Measurements from ENCODE around the gene SLC9A5. TPM values are rescaled to one million over a fixed set of nuclear protein-coding genes. Genes with fewer than 3 reads are reported as not detected.

Gene SLC9A5
- total and polyA plus RNA-seq, 2 donors: 0.09 to 1.1 TPM

DNA sequence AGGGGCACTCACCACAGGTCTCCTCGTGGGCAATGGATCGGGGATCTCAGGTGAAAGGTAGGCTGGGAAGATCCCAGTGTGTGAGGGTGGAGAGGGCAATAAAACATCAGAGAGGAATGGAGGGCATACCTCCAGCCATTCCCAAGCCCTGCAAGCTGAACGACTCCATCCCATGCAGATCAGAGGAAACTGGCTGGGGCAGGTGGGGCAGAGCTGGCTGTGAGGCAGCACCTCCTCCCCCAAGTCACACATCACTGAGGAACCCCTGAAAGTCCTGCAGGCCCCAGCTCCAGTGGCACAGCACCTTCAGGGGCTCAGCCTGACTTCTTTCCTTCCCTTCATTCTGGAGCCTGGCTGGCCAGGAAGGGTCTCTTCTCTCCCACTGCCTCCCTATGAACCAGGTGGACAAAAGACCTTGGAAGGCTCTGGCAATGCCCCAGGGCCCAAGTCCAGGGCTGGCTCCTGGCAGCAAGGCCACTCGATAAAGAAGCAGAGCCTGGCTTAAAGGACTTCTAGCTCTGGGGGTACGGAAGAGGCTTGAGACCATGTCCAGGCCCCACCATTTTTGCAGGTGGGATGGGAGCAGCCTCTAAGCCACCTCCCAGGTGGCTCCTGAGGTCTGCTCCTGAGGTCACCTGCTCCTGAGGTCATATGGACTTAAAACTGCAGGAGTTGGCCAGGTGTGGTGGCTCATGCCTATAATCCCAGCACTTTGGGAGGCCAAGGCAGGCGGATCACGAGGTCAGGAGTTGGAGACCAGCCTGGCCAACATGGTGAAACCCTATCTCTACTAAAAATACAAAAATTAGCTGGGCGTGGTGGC lies 35.4 kb upstream of the SLC9A5 start:
- Histone ChIP-seq H3K9me3 (ENCODE audit: control insufficient read depth in 2 of 2, insufficient read depth in 1 of 2, low read length in 1 of 2) (no peaks in the 10 kb centered on the region), H3K4me3 (ENCODE audit: low read length in 2 of 2) (no peak overlapping the region), H3K27me3 (ENCODE audit: control insufficient read depth in 2 of 2, insufficient read depth in 1 of 2, low read length in 1 of 2) (no peaks in the 10 kb centered on the region), H3K36me3 (ENCODE audit: control insufficient read depth in 2 of 2, insufficient read depth in 2 of 2, low read length in 1 of 2) (no peaks in the 10 kb centered on the region), H3K27ac (ENCODE audit: low read depth in 1 of 2, low read length in 1 of 2) (no peak overlapping the region), H3K4me1 (ENCODE audit: control insufficient read depth in 2 of 2, insufficient read depth in 2 of 2, low read length in 2 of 2) (no peaks in the 10 kb centered on the region)
- 94% methylated on average over 8 of the region's 8 CpGs for WGBS
- no peak for DNase-seq (ENCODE audit: low read depth in 6 of 9, low spot score in 9 of 9)

DNA sequence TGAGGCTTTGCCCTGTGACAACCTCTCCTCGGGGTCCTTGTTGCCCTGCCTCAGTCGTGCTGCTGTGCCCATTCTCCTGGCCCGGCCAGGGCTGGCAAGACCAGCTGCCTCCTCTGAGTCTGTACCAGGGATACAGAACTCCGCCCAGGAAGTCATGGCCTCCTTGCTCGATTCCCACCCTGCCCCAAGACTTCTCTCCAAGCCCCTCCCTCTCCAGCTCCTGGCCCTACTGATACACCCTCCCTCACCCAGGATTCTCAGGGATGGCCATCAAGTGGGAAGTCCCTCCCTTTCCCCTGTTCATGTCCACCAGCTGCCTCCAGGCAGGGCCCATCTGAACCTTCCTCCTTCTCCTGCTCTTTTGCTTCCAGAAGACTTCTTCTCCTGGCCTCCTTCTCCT lies 33.1 kb upstream of the SLC9A5 start:
- Histone ChIP-seq H3K36me3 (ENCODE audit: control insufficient read depth in 2 of 2, insufficient read depth in 2 of 2, low read length in 1 of 2) (no peaks in the 10 kb centered on the region), H3K4me1 (ENCODE audit: control insufficient read depth in 2 of 2, insufficient read depth in 2 of 2, low read length in 2 of 2) (no peaks in the 10 kb centered on the region), H3K9me3 (ENCODE audit: control insufficient read depth in 2 of 2, insufficient read depth in 1 of 2, low read length in 1 of 2) (no peaks in the 10 kb centered on the region), H3K4me3 (ENCODE audit: low read length in 2 of 2) (no peak overlapping the region), H3K27ac (ENCODE audit: low read depth in 1 of 2, low read length in 1 of 2) (no peak overlapping the region), H3K27me3 (ENCODE audit: control insufficient read depth in 2 of 2, insufficient read depth in 1 of 2, low read length in 1 of 2) (no peaks in the 10 kb centered on the region)
- WGBS: 80% methylated on average over 5 of the region's 5 CpGs
- no peak for DNase-seq (ENCODE audit: low read depth in 6 of 9, low spot score in 9 of 9)

GRCh38 chr16:67216612-67217490 lies 31.9 kb upstream of the SLC9A5 start:
- Histone ChIP-seq H3K9me3 (ENCODE audit: control insufficient read depth in 2 of 2, insufficient read depth in 1 of 2, low read length in 1 of 2) (no peaks in the 10 kb centered on the region), H3K36me3 (ENCODE audit: control insufficient read depth in 2 of 2, insufficient read depth in 2 of 2, low read length in 1 of 2) (no peaks in the 10 kb centered on the region), H3K27ac (ENCODE audit: low read depth in 1 of 2, low read length in 1 of 2) (no peak overlapping the region), H3K4me3 (ENCODE audit: low read length in 2 of 2) (no peak overlapping the region), H3K27me3 (ENCODE audit: control insufficient read depth in 2 of 2, insufficient read depth in 1 of 2, low read length in 1 of 2) (no peaks in the 10 kb centered on the region), H3K4me1 (ENCODE audit: control insufficient read depth in 2 of 2, insufficient read depth in 2 of 2, low read length in 2 of 2) (no peaks in the 10 kb centered on the region)
- DNase-seq (ENCODE audit: low read depth in 6 of 9, low spot score in 9 of 9): no peak
- WGBS: 77% methylated on average over 18 of the region's 18 CpGs

DNA sequence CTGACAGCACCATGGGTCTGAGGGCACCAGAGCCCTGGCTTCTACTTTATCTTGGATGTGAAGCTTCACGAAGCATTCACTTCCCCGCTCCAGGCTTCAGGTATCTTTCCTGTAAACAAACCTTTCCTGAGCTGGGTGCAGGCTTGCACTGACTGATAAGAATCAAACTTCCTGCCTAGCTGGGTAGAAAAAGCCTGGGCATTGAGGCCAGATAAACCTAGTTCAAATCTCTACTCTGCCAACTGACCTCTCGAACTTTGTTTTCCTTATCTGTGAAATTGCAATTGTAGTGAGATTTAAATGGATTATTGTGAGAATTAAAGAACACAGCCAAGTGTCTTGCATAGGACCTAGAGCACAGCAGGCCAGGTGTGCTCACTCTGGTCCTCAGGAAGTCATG lies 24.8 kb upstream of the SLC9A5 start:
- H3K36me3 ChIP-seq (ENCODE audit: control insufficient read depth in 2 of 2, insufficient read depth in 2 of 2, low read length in 1 of 2): peaks cover 8 to 10% of the 10 kb centered on the region in 2 donors
- H3K4me1 ChIP-seq (ENCODE audit: control insufficient read depth in 2 of 2, insufficient read depth in 2 of 2, low read length in 2 of 2): peaks cover 11 to 27% of the 10 kb centered on the region in 2 donors
- no peaks in the 10 kb centered on the region for H3K27me3 ChIP-seq (ENCODE audit: control insufficient read depth in 2 of 2, insufficient read depth in 1 of 2, low read length in 1 of 2)
- H3K27ac ChIP-seq (ENCODE audit: low read depth in 1 of 2, low read length in 1 of 2): no peak overlapping the region
- 55% methylated on average over 3 of the region's 3 CpGs for WGBS
- no peaks in the 10 kb centered on the region for H3K9me3 ChIP-seq (ENCODE audit: control insufficient read depth in 2 of 2, insufficient read depth in 1 of 2, low read length in 1 of 2)
- no peak overlapping the region for H3K4me3 ChIP-seq (ENCODE audit: low read length in 2 of 2)
- no peak for DNase-seq (ENCODE audit: low read depth in 6 of 9, low spot score in 9 of 9)

DNA sequence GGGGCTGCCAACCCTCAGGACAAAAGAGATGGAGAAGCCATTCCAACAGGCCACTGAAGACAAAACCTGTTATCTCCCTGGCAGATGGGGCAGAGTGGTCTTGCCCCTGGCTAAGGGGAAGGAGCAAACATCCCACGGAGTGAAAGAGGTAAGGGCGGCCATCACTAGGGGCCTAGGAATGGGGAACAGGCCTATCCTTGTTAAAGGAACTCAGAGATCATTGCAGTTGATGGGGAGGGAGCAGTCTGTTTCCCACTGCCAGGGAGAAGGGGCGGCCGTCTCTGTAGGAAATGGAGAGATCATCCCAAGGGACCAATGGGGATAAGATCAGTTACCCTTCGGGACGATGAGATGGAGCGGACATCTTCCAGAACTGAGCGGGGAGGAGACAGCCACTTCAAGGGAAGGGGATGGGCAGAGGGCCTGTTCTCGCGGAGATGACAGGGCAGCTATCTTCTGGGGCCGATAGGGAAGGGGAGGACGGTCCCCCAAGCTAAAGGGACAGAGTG lies 22.4 kb upstream of the SLC9A5 start:
- WGBS: 13% methylated on average over 12 of the region's 12 CpGs
- H3K4me1 ChIP-seq (ENCODE audit: control insufficient read depth in 2 of 2, insufficient read depth in 2 of 2, low read length in 2 of 2): peaks cover 11 to 27% of the 10 kb centered on the region in 2 donors

DNA sequence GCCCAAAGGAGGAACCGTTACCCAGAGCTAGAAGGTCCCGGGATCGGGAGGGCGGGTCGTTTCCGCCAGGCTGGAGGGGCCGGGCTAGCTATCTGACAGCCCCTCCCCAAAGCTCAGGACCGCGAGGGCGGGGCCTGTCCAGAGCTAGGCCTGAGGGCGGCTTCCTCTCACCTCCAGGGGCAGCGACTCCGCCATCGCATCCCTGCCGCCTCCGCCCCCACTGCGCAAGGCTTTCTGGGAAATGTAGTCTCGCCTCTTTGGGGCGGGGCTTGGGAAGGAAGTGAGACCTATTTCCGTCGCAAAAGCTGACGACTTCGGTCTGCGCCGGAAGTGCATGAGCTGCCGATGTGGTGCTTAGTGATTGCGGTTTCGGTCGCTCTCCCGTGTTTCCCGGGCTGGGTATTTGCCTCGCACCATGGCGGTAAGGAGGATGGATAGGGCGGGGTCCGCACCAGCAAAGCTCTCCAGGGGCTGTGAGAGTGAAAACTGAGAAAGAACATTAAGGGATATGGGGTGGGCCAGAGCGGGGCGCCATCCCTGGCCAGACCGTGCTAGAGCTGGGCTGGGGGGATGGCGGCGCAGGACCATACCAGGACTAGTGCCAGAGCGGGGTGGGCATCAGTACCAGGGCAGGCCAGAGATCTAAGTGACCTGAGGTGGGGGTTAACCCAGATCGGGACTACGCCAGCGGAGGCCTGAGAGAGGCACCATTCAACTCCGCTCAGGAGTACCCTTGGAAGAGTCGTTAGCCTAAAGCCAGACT lies 21.8 kb upstream of the SLC9A5 start, which contains the start of gene TMEM208:
TMEM208 (plus strand) TSS at position 327 of the 763 bp plus-strand sequence; CDS start at position 416, 89 bp downstream.
- under 1% methylated on average over 46 of the region's 46 CpGs for WGBS
- peaks cover 37 to 40% of the 10 kb centered on the region in 2 donors for H3K36me3 ChIP-seq (ENCODE audit: control insufficient read depth in 2 of 2, insufficient read depth in 2 of 2, low read length in 1 of 2)
- peak within 1 kb of the TSS; percentile 90 for H3K4me3 ChIP-seq (ENCODE audit: low read length in 2 of 2)
- H3K27me3 ChIP-seq (ENCODE audit: control insufficient read depth in 2 of 2, insufficient read depth in 1 of 2, low read length in 1 of 2): no peaks in the 10 kb centered on the region
- peak within 1 kb of the TSS; percentile 20 to 86 for H3K27ac ChIP-seq (ENCODE audit: low read depth in 1 of 2, low read length in 1 of 2)
- H3K9me3 ChIP-seq (ENCODE audit: control insufficient read depth in 2 of 2, insufficient read depth in 1 of 2, low read length in 1 of 2): no peaks in the 10 kb centered on the region
- peak; percentile 94 to 99 (median 97) for DNase-seq (ENCODE audit: low read depth in 6 of 9, low spot score in 9 of 9)
- H3K4me1 ChIP-seq (ENCODE audit: control insufficient read depth in 2 of 2, insufficient read depth in 2 of 2, low read length in 2 of 2): peaks cover 11 to 27% of the 10 kb centered on the region in 2 donors

More for the DNA sequence above, 22.4 kb upstream of the SLC9A5 start:
- no peak for DNase-seq (ENCODE audit: low read depth in 6 of 9, low spot score in 9 of 9)
- Histone ChIP-seq H3K27ac (ENCODE audit: low read depth in 1 of 2, low read length in 1 of 2) (peak overlapping the region in 1 of 2 donors; percentile 67), H3K27me3 (ENCODE audit: control insufficient read depth in 2 of 2, insufficient read depth in 1 of 2, low read length in 1 of 2) (no peaks in the 10 kb centered on the region), H3K9me3 (ENCODE audit: control insufficient read depth in 2 of 2, insufficient read depth in 1 of 2, low read length in 1 of 2) (no peaks in the 10 kb centered on the region), H3K4me3 (ENCODE audit: low read length in 2 of 2) (peak overlapping the region; percentile 90), H3K36me3 (ENCODE audit: control insufficient read depth in 2 of 2, insufficient read depth in 2 of 2, low read length in 1 of 2) (peaks cover 31 to 33% of the 10 kb centered on the region in 2 donors)

GRCh38 chr16:67227567-67227921 lies 21.2 kb upstream of the SLC9A5 start:
- Histone ChIP-seq H3K9me3 (ENCODE audit: control insufficient read depth in 2 of 2, insufficient read depth in 1 of 2, low read length in 1 of 2) (no peaks in the 10 kb centered on the region), H3K4me3 (ENCODE audit: low read length in 2 of 2) (peak overlapping the region; percentile 90), H3K27ac (ENCODE audit: low read depth in 1 of 2, low read length in 1 of 2) (peak overlapping the region in 1 of 2 donors; percentile 20), H3K27me3 (ENCODE audit: control insufficient read depth in 2 of 2, insufficient read depth in 1 of 2, low read length in 1 of 2) (no peaks in the 10 kb centered on the region), H3K36me3 (ENCODE audit: control insufficient read depth in 2 of 2, insufficient read depth in 2 of 2, low read length in 1 of 2) (peaks cover 39 to 40% of the 10 kb centered on the region in 2 donors), H3K4me1 (ENCODE audit: control insufficient read depth in 2 of 2, insufficient read depth in 2 of 2, low read length in 2 of 2) (peaks cover 11 to 27% of the 10 kb centered on the region in 2 donors)
- 18% methylated on average over 12 of the region's 12 CpGs for WGBS
- no peak for DNase-seq (ENCODE audit: low read depth in 6 of 9, low spot score in 9 of 9)

DNA sequence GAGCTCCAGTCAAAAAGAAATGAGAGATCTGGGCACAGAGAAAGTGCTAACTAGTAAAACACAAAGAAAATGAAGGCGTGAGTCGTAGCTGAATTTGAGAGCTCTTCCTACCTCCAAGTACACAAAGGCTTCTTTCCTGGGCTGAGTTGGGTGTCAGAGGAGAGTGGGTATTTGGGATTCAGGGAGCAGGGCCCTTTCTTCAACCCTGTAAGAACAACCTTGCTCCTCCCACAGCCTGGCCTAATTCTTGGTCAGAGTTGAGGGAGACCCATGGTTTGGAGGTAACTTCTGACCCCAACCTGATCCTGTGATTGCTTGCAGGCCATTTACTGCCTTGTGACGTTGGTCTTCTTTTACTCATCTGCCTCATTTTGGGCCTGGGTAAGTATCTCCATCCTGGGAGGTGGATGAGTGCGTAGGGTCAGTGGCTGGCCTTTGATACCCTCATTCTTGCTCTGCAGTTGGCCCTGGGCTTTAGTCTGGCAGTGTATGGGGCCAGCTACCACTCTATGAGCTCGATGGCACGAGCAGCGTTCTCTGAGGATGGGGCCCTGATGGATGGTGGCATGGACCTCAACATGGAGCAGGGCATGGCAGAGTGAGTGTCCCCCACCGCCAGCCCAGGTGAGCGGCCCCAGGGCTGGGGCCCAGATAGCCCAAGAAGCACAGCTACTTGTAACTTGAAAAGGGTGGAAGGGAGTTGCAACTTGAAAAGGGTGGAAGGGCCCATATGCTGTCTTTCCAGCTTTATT lies 20.6 kb upstream of the SLC9A5 start:
- no peak for DNase-seq (ENCODE audit: low read depth in 6 of 9, low spot score in 9 of 9)
- WGBS: 98% methylated on average over 9 of the region's 9 CpGs
- H3K27ac ChIP-seq (ENCODE audit: low read depth in 1 of 2, low read length in 1 of 2): no peak overlapping the region
- H3K27me3 ChIP-seq (ENCODE audit: control insufficient read depth in 2 of 2, insufficient read depth in 1 of 2, low read length in 1 of 2): no peaks in the 10 kb centered on the region
- peaks cover 39 to 40% of the 10 kb centered on the region in 2 donors for H3K36me3 ChIP-seq (ENCODE audit: control insufficient read depth in 2 of 2, insufficient read depth in 2 of 2, low read length in 1 of 2)
- H3K4me3 ChIP-seq (ENCODE audit: low read length in 2 of 2): peak overlapping the region in 1 of 2 donors; percentile 90
- no peaks in the 10 kb centered on the region for H3K9me3 ChIP-seq (ENCODE audit: control insufficient read depth in 2 of 2, insufficient read depth in 1 of 2, low read length in 1 of 2)
- peaks cover 11 to 27% of the 10 kb centered on the region in 2 donors for H3K4me1 ChIP-seq (ENCODE audit: control insufficient read depth in 2 of 2, insufficient read depth in 2 of 2, low read length in 2 of 2)

Data from thymus (tissue), 11 donors.